GM21737 (cell line): Measurements from ENCODE around the gene INSIG2.

Experiments
- ATAC-seq: cut with Tn5 transposase; IDR thresholded peaks from one replicate; pipeline ENCODE4 v1.9.1; 2021; ENCODE audit warnings: mild to moderate bottlenecking, moderate library complexity; ENCODE audit not compliant: unreplicated experiment

INSIG2 gene

DNA sequence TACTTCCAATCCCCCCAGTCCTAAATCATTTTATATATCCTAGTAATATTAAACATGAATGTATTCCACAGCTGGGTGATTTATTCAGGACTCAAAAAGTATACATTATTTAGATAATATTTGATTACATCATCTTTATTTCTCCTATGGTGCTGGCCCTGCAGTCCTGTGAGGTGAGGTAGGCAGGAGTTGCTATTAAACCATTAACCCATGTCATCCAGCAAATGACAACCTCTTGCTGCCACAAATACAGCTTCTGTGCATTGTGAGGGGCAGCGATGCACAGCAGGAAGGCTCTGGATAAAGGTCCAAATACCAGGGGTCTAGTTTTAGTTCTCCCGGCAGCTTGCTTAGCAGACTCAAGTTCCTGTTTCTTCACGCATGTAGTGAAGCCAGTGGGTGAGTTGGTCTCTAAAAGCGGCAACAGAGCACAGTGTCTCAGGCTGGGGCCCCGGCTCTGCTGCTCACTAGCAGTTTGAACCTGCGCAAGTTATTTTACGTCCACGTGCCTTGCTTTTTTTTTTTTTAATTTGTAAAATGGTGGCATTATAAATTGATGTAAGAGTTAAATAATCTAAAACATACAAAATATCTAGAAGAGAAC, 36.1 kb downstream of the INSIG2 start:
- ATAC-seq = no peak

DNA sequence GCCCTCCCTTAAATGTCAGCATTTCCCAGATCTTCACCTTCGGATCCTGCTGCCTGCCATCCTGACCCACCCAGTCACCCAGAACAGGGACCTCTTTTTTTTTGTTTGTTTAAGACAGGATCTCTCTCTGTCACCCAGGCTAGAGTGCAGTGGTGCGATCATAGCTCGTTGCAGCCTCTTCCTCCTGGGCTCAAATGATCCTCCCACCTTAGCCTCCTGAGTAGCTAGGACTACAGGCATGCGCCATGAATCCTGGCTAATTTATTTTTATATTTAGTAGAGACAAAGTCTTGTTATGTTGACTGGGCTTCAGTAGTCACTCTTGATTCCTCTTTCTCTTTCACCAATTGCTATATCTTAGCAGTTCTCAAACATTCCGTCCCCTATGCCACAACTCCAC, 39.0 kb downstream of the INSIG2 start:
- no peak for ATAC-seq

DNA sequence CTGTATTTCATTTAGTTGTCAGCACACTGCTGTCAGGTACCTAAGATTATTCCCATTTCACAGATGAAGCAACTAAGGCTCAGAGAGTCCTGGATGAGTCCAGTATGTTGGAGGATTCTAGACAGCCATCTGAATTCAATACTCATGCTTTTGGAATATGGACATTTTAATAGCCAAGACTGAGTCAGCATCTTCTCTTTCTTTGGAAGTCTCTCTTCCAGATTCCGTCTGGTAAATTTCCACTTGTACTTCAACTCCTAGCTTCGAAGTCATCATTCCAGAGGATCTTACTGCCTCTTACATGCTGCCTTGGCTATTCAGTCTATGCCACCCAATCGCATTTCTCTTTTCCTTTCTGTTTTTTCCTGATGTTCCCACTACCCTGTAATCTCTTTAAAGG, 40.6 kb downstream of the INSIG2 start:
- no peak for ATAC-seq

DNA sequence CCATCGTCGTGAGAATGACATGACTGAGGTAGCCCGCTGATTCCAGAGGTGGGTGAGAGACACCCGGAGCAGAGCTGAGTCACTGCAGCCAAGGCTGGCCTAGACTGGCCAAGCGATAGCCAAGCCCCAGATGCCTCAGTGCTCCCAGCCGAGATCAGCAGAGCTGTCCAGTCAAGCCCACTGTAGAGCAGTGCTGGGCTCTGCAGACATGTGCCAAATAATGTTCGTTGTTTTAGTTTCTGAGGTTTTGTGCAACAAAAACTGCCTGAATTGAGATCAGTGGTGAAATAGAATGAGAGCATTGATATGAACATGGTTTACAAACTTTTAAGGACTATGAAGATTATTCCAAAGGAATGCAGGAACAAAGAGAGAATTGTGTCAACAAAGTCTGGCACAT, 42.1 kb downstream of the INSIG2 start:
- no peak for ATAC-seq

DNA sequence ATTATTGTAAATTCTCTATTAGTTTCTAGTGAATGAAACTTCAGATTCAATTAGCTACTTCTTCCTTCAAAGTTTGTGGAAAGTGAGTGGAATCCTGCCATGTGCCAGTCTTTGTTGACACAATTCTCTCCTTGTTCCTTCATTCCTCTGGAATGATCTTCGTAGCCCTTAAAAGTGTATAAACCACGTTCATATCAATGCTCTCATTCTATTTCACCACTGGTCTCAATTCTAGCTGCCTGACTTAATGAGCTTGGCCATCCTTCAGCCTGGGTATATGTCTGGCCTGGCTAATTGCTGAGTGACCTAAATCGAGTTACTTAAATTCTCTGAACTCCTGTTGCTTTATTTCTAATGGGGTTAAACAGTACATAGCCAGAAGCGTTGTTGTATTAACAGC, 43.5 kb downstream of the INSIG2 start:
- ATAC-seq = no peak

DNA sequence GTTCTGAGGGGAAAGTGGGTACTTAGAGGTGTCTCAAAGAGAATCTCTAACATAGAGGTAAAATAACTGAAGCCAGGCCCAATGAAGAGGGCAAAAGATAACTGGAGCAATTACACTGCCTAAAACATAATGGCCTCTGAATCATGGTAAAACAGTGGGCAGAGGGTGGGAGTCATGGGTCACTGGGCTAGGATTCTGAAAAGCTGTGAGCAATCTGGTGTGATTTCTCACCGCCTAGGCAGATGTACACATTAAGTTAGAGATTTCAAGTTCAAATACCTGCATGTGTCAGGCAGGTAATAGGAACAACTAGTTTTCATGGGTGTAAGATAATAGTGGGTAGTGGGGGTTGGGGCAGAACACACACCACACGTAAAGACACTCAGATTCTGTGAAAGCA, 45.6 kb downstream of the INSIG2 start:
- no peak for ATAC-seq

DNA sequence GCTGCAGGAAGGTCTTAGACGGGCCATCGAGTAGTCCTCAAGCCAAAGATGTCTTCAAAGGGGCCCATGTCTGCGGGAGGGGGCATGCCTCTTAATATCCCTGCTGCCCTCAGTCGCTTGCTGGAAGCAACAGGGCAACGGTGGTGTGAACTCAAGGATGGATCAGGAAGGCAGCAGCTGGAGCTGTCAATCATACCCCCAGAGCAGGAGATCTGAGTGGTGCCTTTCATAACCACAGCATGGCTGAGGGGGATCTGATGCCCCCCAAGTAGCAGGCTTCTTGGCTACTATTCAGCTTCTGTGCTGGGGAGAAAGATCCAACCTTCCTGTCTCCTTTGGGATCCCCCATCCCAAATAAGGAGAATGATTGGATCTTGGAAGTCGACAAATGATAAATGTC, 46.4 kb downstream of the INSIG2 start:
- no peak for ATAC-seq

DNA sequence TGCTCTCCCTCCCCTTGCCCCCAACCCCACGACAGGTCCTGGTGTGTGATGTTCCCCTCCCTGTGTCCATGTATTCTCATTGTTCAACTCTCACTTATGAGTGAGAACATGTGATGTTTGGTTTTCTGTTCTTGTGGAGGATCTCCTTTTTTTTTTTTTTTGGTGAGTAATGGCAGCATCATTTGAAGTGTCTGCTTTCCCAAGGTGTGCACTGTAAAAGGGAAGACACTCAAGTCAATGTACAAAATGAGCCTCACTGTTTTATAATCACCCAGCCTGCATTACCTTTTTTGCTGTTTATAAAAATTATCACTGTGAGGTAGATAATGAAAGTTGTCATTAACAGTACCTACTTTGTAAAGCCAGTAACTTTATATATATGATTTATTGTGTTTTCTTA, 56.9 kb downstream of the INSIG2 start:
- ATAC-seq = no peak

DNA sequence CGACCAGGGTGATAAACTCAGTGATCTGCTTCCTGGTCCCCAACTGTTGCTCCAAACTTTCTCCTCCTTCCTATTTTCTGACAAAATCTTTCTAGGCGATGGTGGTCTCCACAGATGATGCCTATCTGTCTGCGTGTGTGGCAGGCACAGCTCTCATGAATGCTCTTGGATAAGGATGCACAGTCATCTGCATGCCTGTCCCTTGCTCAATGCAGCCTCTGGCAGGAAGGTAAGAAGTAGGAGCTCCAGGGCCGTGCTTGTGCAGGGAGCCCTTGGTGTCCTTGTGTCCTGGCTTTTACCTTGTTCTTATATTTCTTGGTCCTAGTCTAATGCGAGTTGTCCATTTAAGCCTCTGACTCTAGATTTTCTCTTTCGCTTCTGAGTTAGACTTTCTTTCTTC, 57.5 kb downstream of the INSIG2 start:
- ATAC-seq = no peak

DNA sequence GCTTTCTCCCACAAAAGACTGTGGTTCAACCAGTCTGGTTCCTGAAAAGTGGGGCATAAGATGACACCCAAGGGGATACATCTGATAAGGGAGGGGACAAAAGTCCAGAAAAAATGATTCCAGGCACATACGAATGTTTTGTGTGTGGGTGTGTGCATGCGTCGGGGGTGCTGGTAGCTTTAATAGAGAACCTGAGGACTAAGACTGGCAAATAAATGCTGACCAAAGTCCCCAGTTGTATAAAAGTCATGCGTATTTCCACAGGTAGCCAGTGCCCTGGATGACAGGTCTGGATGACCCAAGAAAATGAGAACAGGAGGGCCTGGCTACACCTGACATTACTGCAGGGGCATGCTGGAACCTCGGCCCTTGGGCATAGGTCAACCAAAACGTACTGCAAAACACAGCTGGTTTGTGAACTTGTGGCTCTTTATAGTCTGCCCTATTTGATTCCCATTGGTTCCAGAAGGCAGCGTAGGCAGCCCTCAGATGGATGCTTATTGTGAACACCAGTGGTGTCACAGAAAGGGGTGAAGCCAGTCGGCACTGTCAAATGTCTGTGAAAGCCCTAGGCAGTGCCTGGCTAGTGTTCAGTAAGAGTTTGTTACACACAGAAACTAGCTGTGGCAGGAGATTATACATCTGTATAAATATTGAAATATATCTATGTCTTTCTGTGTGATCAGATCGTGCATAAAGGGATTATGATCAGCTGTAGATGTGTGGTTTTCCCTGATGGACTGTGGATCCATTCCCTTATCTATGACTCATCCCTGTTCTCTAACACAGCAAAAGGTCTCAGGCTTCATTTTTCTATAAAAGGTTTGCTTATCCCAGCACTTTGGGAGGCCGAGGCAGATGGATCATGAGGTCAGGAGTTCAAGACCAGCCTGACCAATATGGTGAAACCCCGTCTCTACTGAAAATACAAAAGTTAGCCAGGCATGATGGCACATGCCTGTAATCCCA, 58.3 kb downstream of the INSIG2 start:
- ATAC-seq = no peak

DNA sequence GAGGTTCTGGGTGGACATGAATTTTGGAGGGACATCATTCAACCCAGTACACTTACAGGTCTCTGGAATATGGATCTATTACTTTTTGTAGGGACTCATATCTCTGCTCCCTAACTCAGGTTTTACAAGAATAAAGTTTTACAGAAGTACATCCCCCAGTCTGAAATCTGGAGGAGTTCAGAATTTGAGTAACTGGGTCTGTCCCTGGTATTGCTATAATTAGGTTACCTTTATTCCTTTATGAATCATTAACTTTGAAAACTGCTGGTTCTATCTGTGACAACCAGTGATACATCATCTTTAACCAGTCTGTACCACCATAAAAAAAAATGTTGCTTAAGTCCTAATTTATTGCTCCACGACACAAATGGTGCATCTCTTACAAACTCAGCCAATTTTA, 59.9 kb downstream of the INSIG2 start:
- peak; percentile 68 for ATAC-seq

DNA sequence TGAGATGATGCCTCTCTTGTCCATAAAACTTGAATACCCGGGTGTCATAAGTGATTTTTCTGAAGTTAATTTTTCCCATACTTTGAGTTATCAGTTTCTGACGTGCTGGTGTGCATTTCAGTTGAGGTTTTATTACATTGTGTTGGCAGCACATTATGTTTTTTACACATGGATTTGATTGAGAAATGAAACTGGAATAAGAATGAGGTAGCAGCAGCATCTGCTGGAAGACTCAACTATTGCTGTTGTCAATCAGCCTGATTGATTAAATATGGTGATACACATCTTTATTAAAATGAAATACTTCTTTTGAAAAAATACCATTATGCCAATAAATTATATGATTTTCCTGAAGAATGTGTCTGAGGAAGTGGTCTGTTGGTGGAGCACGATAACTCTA, 60.5 kb downstream of the INSIG2 start:
- no peak for ATAC-seq

DNA sequence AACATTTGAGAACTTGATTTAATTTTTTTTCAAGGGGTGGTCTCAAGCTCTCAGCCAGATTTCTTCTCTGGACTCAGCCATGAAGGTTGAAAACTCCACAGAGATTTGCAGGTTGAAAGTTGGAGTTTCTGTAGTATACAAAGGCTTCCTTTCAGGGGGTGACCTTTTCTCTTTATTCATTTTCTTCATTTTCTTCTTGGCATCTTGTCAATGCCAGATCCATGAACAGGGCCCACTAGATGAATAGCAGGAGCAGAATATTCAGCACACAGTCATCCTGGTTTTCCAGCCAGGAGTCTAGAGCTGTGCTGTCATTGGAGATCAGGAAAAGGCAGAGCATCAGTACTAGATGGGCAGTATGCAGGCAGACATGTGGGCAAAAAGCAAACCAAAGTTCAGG, 62.0 kb downstream of the INSIG2 start:
- no peak for ATAC-seq

DNA sequence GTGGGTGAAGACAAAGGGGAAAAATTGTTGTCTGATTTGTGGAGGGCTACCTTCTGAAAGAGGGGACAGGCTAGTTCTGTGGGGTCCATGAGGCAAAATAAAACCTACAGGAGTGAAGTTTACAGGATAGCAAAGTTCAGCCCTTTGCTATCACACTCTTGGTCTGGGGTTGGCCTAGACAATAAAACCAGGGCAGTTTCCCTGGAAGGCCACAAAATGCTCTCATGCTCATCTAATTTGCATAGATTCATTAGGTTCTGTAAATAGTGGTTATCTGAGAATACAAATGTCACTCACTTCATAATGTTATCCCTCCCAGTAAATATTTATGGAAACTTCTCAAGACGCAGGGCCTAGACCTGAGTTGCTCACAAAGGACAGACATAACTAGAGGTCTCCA, 63.6 kb downstream of the INSIG2 start:
- ATAC-seq = no peak

DNA sequence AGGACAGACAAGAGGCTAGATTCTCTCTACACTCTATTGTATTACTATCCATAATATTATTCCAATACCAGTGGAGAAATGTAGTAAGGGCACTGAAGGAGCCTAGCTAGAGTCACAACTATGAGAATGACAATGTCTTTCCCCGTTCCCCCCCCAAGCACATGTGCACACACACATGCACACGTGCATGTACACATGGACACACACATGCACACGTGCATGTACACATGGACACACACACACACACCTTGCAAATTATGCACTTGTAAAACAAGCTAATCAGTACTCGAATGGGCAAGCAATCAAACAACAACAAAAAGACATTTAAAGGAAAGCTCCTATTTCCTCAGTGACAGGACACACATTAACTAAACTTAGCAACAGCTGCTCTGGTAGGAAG, 65.2 kb downstream of the INSIG2 start:
- ATAC-seq = no peak

DNA sequence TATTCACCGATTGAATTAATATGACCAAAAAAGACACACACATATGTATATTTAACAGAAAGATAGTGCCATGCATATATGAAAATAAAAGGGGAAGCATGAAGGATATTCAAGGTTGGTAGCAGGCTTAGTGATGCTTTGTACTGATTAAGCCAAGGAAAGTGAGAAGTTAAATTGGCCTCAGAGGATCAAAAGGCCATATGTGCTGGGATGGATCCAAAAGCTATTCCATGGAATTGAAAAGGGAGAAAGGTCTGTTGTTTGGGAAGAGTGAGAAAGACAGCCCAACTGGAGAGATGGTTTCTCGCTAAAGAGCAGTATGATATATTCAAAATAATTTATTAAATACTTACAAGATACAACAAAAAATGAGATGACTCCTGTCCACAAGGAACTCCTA, 65.9 kb downstream of the INSIG2 start:
- ATAC-seq = no peak
